ENCODE results near the gene CREB5. TPM values are rescaled to one million over a fixed set of nuclear protein-coding genes. Genes with fewer than 3 reads are reported as not detected.

CREB5 gene
- total and polyA plus RNA-seq, 2 donors from 2014 or later: 3.4 to 27.2 TPM

DNA sequence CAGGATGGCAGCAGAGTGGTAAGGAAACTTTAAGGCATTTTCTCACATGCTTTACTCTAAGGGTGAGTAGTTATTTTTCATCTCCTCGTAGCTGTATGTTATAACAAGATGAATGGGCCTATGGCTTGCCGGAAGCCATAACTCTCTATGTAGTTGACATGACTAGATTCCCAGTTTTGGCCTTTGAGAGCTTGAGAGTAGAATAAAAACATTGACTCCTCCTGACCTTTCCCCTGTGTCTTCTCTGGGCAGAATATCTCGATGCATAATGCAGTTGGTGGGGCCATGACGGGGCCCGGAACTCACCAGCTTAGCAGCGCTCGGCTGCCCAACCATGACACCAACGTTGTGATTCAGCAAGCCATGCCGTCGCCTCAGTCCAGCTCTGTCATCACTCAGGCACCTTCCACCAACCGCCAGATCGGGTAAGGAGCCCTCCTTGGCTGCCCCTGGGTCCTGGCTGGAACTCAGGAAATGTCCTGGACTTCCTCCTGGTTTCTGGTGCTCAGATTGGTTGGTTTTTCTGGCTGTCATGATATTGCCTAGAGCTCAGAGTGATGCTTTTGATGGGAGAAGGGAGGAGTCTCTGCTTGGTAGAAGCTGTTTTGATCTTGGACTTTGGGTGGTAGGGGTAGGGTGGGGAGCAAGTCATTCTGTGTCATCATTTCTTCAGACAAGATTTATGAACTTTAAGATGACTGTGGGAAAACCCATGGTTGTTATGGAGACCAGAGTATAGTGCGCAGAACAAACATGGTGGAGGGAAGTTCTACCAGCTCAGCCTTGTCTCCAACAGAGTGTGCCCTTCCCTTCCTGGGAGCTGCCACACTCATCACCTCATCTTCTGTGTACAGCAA, 158.0 kb downstream of the CREB5 start:
- DNase-seq (peak; percentile 55 to 92 (median 63)), FAIRE-seq (no peak)
- H3K9ac ChIP-seq (ENCODE audit: low read length in 3 of 3): no peak overlapping the region
- H3K27me3 ChIP-seq (ENCODE audit: control insufficient read depth, insufficient read depth, low read length): no peaks in the 10 kb centered on the region
- intact Hi-C loops (cut with DNase I): no loop called here
- peaks cover 0 to 14% (median 3%) of the 10 kb centered on the region in 3 donors for H3K4me1 ChIP-seq (ENCODE audit: control insufficient read depth in 2 of 3, insufficient read depth in 2 of 3, low read depth in 1 of 3, low read length in 3 of 3)
- TF ChIP-seq, protein P1, sequence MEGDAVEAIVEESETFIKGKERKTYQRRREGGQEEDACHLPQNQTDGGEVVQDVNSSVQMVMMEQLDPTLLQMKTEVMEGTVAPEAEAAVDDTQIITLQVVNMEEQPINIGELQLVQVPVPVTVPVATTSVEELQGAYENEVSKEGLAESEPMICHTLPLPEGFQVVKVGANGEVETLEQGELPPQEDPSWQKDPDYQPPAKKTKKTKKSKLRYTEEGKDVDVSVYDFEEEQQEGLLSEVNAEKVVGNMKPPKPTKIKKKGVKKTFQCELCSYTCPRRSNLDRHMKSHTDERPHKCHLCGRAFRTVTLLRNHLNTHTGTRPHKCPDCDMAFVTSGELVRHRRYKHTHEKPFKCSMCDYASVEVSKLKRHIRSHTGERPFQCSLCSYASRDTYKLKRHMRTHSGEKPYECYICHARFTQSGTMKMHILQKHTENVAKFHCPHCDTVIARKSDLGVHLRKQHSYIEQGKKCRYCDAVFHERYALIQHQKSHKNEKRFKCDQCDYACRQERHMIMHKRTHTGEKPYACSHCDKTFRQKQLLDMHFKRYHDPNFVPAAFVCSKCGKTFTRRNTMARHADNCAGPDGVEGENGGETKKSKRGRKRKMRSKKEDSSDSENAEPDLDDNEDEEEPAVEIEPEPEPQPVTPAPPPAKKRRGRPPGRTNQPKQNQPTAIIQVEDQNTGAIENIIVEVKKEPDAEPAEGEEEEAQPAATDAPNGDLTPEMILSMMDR (IDR thresholded peaks at IDR 0.05; ENCODE audit: borderline replicate concordance, extremely low read depth, insufficient read depth): no peak
- H3K9me3 ChIP-seq (ENCODE audit: control insufficient read depth in 2 of 3, insufficient read depth in 1 of 3, low read length in 3 of 3): no peaks in the 10 kb centered on the region
- no peak overlapping the region for H3K4me3 ChIP-seq (ENCODE audit: low read length in 3 of 3)
- no peak overlapping the region for H3K27ac ChIP-seq (ENCODE audit: low read depth in 2 of 2, low read length in 2 of 2)
- no peaks in the 10 kb centered on the region for H3K36me3 ChIP-seq (ENCODE audit: control insufficient read depth in 2 of 3, insufficient read depth in 3 of 3, low read length in 3 of 3)

DNA sequence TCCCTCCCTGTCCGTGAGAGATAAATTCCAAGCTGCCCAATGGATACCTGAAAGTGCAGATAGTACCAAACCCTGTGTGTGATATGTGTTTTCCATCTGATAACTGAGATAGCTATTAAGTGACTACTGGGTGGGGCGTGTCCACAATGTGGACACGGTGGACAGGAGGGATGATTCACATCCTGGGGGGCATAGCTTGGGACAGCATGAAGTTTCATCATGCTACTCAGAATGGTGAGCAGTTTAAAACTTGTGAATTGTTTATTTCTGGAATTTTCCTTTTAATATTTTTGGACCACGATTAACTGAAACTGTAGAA, 158.6 kb downstream of the CREB5 start:
- intact Hi-C loops (cut with DNase I): no loop called here
- Histone ChIP-seq H3K4me3 (ENCODE audit: low read length in 3 of 3) (no peak overlapping the region), H3K9ac (ENCODE audit: low read length in 3 of 3) (no peak overlapping the region), H3K27ac (ENCODE audit: low read depth in 2 of 2, low read length in 2 of 2) (no peak overlapping the region), H3K9me3 (ENCODE audit: control insufficient read depth in 2 of 3, insufficient read depth in 1 of 3, low read length in 3 of 3) (no peaks in the 10 kb centered on the region), H3K4me1 (ENCODE audit: control insufficient read depth in 2 of 3, insufficient read depth in 2 of 3, low read depth in 1 of 3, low read length in 3 of 3) (peaks cover 0 to 14% (median 3%) of the 10 kb centered on the region in 3 donors), H3K27me3 (ENCODE audit: control insufficient read depth, insufficient read depth, low read length) (no peaks in the 10 kb centered on the region), H3K36me3 (ENCODE audit: control insufficient read depth in 2 of 3, insufficient read depth in 3 of 3, low read length in 3 of 3) (no peaks in the 10 kb centered on the region)
- no peak for DNase-seq
- no peak for FAIRE-seq
- TF ChIP-seq, protein P1 (IDR thresholded peaks at IDR 0.05; ENCODE audit: borderline replicate concordance, extremely low read depth, insufficient read depth): no peak

DNA sequence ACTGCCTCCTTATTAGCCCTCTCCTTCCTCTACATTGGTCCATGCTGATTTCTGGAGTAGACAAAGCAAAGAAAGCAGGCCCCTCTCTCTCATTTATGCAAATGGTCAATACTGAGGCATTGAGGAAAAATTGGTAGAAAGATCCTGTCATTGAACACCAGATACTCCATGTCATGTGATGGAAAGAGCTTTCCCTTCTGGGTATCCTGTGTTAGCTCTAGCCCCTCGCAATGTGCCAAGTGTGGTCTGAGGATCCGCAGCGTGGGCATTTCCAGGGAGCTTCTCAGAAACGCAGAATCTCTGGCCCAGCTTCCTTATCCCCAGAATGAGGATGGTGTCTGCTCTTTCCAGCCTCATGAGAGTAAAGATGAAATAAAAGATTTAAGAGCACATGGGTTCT, 159.1 kb downstream of the CREB5 start:
- no peak for DNase-seq
- H3K9ac ChIP-seq (ENCODE audit: low read length in 3 of 3): no peak overlapping the region
- no peaks in the 10 kb centered on the region for H3K27me3 ChIP-seq (ENCODE audit: control insufficient read depth, insufficient read depth, low read length)
- H3K27ac ChIP-seq (ENCODE audit: low read depth in 2 of 2, low read length in 2 of 2): no peak overlapping the region
- no peaks in the 10 kb centered on the region for H3K36me3 ChIP-seq (ENCODE audit: control insufficient read depth in 2 of 3, insufficient read depth in 3 of 3, low read length in 3 of 3)
- peaks cover 0 to 14% (median 3%) of the 10 kb centered on the region in 3 donors for H3K4me1 ChIP-seq (ENCODE audit: control insufficient read depth in 2 of 3, insufficient read depth in 2 of 3, low read depth in 1 of 3, low read length in 3 of 3)
- no peak overlapping the region for H3K4me3 ChIP-seq (ENCODE audit: low read length in 3 of 3)
- no peaks in the 10 kb centered on the region for H3K9me3 ChIP-seq (ENCODE audit: control insufficient read depth in 2 of 3, insufficient read depth in 1 of 3, low read length in 3 of 3)
- intact Hi-C loops (cut with DNase I): no loop called here
- TF ChIP-seq, protein P1 (IDR thresholded peaks at IDR 0.05; ENCODE audit: borderline replicate concordance, extremely low read depth, insufficient read depth): no peak
- FAIRE-seq: no peak
